DOHH2 (cell line): ENCODE data around the gene PPP1R3F.

Source experiments
- H3F3A ChIP-seq: fragments of 200-600 bp; sonication (generic), shearing (Covaris generic); 2 replicates; pipeline ENCODE4 v1.6.0; 2016; ENCODE audit warnings: antibody characterized with exemption, mild to moderate bottlenecking; ENCODE audit not compliant: control insufficient read depth, insufficient read depth
- H3K27ac ChIP-seq: fragments of 200-600 bp; sonication (generic); 2 replicates; pipeline ENCODE4 v1.5.1; 2014; ENCODE audit warnings: low read depth, mild to moderate bottlenecking, low read length, moderate library complexity
- H3K27me3 ChIP-seq: fragments of 200-600 bp; sonication (generic); 2 replicates; pipeline ENCODE4 v1.6.1; 2014; ENCODE audit warnings: mild to moderate bottlenecking, low read length, mixed read lengths; ENCODE audit not compliant: control insufficient read depth
- H3K36me3 ChIP-seq: fragments of 200-600 bp; sonication (generic); 2 replicates; pipeline ENCODE4 v1.6.1; 2014; ENCODE audit warnings: mild to moderate bottlenecking, low read length, moderate library complexity, mixed read lengths; ENCODE audit not compliant: control insufficient read depth
- H3K4me1 ChIP-seq: fragments of 200-600 bp; sonication (generic); 2 replicates; pipeline ENCODE4 v1.6.1; 2014; ENCODE audit warnings: mild to moderate bottlenecking, low read length, mixed read lengths; ENCODE audit not compliant: control insufficient read depth
- H3K4me2 ChIP-seq: fragments of 200-600 bp; sonication (generic); 2 replicates; pipeline ENCODE4 v1.6.0; 2014; ENCODE audit warnings: mild to moderate bottlenecking, low read length, moderate library complexity
- H3K4me3 ChIP-seq: fragments of 200-600 bp; sonication (generic); 2 replicates; pipeline ENCODE4 v1.5.1; 2014; ENCODE audit warnings: mild to moderate bottlenecking, low read length, mixed read lengths
- H3K79me2 ChIP-seq: fragments of 200-600 bp; sonication (generic); 2 replicates; pipeline ENCODE4 v1.6.1; 2014; ENCODE audit warnings: mild to moderate bottlenecking, low read length, mixed read lengths; ENCODE audit not compliant: control insufficient read depth
- H3K9me2 ChIP-seq: fragments of 200-600 bp; sonication (generic); replicated peaks from 2 replicates; pipeline ENCODE4 v1.6.1; 2014; ENCODE audit warnings: mild to moderate bottlenecking, low read length, mixed read lengths; ENCODE audit not compliant: control insufficient read depth
- H3K9me3 ChIP-seq: fragments of 200-600 bp; sonication (generic); 2 replicates; pipeline ENCODE4 v1.6.1; 2014; ENCODE audit warnings: antibody characterized with exemption, low read length, mixed read lengths; ENCODE audit not compliant: control insufficient read depth, insufficient read depth
- H4K20me1 ChIP-seq: fragments of 200-600 bp; sonication (generic); 2 replicates; pipeline ENCODE4 v1.6.0; 2014; ENCODE audit warnings: low read depth, mild to moderate bottlenecking, antibody characterized with exemption, low read length, moderate library complexity; ENCODE audit not compliant: control insufficient read depth, insufficient read depth
- EZH2phosphoT487 ChIP-seq: fragments of 200-600 bp; sonication (generic); IDR thresholded peaks from 2 replicates; pipeline ENCODE4 v1.6.1; 2017; ENCODE audit warnings: borderline replicate concordance, mild to moderate bottlenecking, antibody characterized with exemption, low read length, moderate library complexity, mixed read lengths
- TF ChIP-seq, protein P1 (sequence below): fragments of 200-600 bp; sonication (generic); IDR thresholded peaks from one replicate; pipeline ENCODE4 v1.5.1; 2014; ENCODE audit warnings: antibody characterized with exemption, mild to moderate bottlenecking, low read depth, low read length; ENCODE audit not compliant: poor library complexity, severe bottlenecking

The PPP1R3F gene

DNA sequence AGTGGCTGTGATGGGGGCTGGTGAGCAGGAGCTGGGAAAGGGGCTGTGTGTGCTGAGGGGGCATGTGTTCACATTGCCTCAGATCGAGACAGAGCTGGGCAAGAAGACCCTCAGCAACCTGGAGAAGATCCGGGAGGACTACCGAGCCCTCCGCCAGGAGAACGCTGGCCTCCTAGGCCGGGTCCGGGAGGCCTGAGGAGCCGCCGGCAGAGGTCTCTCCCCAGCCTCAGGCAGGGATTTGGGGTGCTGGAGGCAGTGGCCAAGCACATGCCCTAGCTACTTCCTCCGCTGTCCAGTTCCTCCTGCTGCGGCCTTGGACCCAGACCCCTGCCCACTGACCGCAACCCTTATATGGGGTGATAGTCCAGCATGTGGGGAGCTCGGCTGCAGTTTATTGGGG lies 19.5 kb upstream of the PPP1R3F start:
- H3K4me1 ChIP-seq = no peaks in the 10 kb centered on the region
- no peaks in the 10 kb centered on the region for H3K36me3 ChIP-seq
- no peaks in the 10 kb centered on the region for H3K9me2 ChIP-seq
- no peaks in the 10 kb centered on the region for H3F3A ChIP-seq
- H3K4me3 ChIP-seq = no peak overlapping the region
- no peak overlapping the region for H3K4me2 ChIP-seq
- no peak overlapping the region for H3K27ac ChIP-seq
- H3K27me3 ChIP-seq = no peaks in the 10 kb centered on the region
- no peaks in the 10 kb centered on the region for H3K9me3 ChIP-seq
- TF ChIP-seq EZH2phosphoT487 = no peak
- TF ChIP-seq, protein P1, sequence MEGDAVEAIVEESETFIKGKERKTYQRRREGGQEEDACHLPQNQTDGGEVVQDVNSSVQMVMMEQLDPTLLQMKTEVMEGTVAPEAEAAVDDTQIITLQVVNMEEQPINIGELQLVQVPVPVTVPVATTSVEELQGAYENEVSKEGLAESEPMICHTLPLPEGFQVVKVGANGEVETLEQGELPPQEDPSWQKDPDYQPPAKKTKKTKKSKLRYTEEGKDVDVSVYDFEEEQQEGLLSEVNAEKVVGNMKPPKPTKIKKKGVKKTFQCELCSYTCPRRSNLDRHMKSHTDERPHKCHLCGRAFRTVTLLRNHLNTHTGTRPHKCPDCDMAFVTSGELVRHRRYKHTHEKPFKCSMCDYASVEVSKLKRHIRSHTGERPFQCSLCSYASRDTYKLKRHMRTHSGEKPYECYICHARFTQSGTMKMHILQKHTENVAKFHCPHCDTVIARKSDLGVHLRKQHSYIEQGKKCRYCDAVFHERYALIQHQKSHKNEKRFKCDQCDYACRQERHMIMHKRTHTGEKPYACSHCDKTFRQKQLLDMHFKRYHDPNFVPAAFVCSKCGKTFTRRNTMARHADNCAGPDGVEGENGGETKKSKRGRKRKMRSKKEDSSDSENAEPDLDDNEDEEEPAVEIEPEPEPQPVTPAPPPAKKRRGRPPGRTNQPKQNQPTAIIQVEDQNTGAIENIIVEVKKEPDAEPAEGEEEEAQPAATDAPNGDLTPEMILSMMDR = no peak
- no peaks in the 10 kb centered on the region for H3K79me2 ChIP-seq
- H4K20me1 ChIP-seq = no peaks in the 10 kb centered on the region

DNA sequence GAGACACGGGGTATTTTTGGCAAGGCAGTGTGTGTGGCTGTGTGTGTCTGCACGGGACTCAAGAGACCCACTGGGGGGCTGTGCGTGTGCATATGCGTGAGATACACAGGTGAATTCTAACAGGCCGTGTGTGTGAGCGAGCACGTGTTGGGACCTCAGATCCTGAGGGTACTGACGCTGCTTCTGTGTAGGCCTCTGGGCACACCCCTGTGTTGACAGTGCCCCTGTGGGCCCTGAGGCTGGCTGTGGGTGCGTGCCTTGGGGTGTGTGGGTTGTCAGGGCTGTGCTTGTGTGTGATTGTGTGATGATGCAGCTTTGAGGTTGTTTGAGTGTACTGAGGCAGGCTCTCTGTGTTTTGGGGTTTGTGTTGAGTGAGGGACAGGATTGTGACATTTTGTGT lies 19.0 kb upstream of the PPP1R3F start:
- Histone ChIP-seq H3K4me1 (no peaks in the 10 kb centered on the region), H3K27ac (no peak overlapping the region), H3K27me3 (no peaks in the 10 kb centered on the region), H3K9me2 (no peaks in the 10 kb centered on the region), H3K79me2 (no peaks in the 10 kb centered on the region), H3K9me3 (no peaks in the 10 kb centered on the region), H4K20me1 (no peaks in the 10 kb centered on the region), H3K36me3 (no peaks in the 10 kb centered on the region), H3K4me2 (no peak overlapping the region), H3F3A (no peaks in the 10 kb centered on the region), H3K4me3 (no peak overlapping the region)
- no peak for TF ChIP-seq EZH2phosphoT487
- TF ChIP-seq, protein P1 = no peak

DNA sequence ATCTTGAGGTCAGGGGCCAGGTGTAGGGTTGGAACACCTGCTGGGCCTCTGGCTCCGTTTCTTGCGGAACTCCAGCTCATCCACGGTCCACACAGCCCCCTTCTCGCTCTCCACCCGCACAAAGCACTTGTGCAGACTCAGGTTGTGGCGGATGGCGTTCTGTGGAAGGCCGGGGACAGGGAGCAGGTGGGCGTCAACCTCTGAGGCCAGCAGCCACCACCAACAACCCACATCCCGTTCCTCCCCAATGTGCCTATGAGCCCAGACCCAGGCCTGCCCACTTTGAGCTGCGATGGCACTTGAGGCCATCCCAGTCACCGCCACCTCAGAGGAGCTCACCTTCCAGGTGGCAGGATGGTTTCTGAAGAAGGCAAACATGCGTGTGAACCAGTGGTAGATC lies 18.3 kb upstream of the PPP1R3F start:
- no peak overlapping the region for H3K4me2 ChIP-seq
- H4K20me1 ChIP-seq = no peaks in the 10 kb centered on the region
- H3K27me3 ChIP-seq = no peaks in the 10 kb centered on the region
- no peaks in the 10 kb centered on the region for H3K36me3 ChIP-seq
- no peaks in the 10 kb centered on the region for H3K79me2 ChIP-seq
- H3F3A ChIP-seq = no peaks in the 10 kb centered on the region
- H3K4me3 ChIP-seq = no peak overlapping the region
- H3K4me1 ChIP-seq = no peaks in the 10 kb centered on the region
- TF ChIP-seq, protein P1 = no peak
- TF ChIP-seq EZH2phosphoT487 = no peak
- no peak overlapping the region for H3K27ac ChIP-seq
- H3K9me3 ChIP-seq = no peaks in the 10 kb centered on the region
- no peaks in the 10 kb centered on the region for H3K9me2 ChIP-seq

DNA sequence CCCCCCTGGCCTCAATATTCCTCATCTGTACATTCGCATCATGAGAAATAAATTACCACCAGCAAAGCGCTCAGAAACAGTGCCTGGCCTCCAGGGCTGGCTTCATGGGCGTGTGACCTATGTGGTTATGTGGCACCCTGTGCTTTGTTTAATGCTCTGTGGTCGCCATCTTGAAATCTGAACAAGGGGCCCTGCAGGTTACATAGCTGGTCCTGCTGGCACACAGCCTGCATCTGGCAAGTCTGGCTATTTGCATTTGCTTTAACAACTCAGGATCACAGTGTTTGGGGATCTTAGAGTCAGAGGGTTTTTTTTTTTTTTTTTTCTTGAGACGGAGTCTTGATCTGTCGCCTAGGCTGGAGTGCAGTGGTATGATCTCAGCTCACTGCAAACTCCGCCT lies 15.0 kb upstream of the PPP1R3F start:
- Histone ChIP-seq H3K4me2 (no peak overlapping the region), H3K4me3 (no peak overlapping the region), H3K27ac (no peak overlapping the region), H3F3A (no peaks in the 10 kb centered on the region), H3K4me1 (no peaks in the 10 kb centered on the region), H3K27me3 (no peaks in the 10 kb centered on the region), H3K79me2 (no peaks in the 10 kb centered on the region), H3K9me3 (no peaks in the 10 kb centered on the region), H3K9me2 (no peaks in the 10 kb centered on the region), H4K20me1 (no peaks in the 10 kb centered on the region), H3K36me3 (no peaks in the 10 kb centered on the region)
- TF ChIP-seq EZH2phosphoT487 = no peak
- TF ChIP-seq, protein P1 = no peak
